Astrocyte (in vitro differentiated cells and primary cell): ENCODE results near the gene PHYKPL.

ENCODE experiments used
- EZH2 ChIP-seq: IDR thresholded peaks from 2 replicates; pipeline ENCODE4 v1.6.1; 2012; ENCODE audit warnings: mild to moderate bottlenecking, low read length, inconsistent platforms; ENCODE audit not compliant: insufficient read depth
- TF ChIP-seq, protein P1 (sequence below): IDR thresholded peaks from 2 replicates; pipeline ENCODE4 v1.5.1; 2011; ENCODE audit warnings: low read depth, mild to moderate bottlenecking, inconsistent platforms, low read length, moderate library complexity; ENCODE audit not compliant: insufficient read depth

DNA sequence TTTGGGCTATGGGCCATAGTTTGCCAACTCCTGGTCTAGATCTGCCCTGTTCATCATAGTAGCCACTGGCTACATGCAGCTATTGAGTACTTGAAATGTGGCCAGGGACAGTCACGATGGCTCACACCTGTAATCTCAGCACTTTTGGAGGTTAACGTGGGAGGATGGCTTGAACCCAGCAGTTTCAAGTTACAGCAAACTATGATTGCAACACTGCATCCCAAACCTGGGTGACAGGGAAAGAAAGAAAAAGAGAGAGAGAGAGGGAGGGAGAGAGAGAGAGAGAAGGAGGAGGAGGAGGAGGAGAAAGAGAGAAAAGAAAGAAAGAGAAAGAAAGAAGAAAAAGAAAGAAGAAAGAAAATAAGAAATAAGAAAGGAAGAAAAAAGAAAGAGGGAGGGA is 40.4 kb downstream of the PHYKPL start:
- TF ChIP-seq, protein P1, sequence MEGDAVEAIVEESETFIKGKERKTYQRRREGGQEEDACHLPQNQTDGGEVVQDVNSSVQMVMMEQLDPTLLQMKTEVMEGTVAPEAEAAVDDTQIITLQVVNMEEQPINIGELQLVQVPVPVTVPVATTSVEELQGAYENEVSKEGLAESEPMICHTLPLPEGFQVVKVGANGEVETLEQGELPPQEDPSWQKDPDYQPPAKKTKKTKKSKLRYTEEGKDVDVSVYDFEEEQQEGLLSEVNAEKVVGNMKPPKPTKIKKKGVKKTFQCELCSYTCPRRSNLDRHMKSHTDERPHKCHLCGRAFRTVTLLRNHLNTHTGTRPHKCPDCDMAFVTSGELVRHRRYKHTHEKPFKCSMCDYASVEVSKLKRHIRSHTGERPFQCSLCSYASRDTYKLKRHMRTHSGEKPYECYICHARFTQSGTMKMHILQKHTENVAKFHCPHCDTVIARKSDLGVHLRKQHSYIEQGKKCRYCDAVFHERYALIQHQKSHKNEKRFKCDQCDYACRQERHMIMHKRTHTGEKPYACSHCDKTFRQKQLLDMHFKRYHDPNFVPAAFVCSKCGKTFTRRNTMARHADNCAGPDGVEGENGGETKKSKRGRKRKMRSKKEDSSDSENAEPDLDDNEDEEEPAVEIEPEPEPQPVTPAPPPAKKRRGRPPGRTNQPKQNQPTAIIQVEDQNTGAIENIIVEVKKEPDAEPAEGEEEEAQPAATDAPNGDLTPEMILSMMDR = no peak
- TF ChIP-seq EZH2 = no peak
